GM13976 (cell line): ENCODE results near the gene MMAB.

Experiments
- DNase-seq: peaks from one replicate; pipeline ENCODE4 v3.0.0; 2012; ENCODE audit warnings: low spot score
- in situ Hi-C: fragments of 300-500 bp; cut with MboI; formaldehyde crosslinking; loops from one replicate; pipeline ENCODE4 v1.12.0; 2022; ENCODE audit warnings: low sequenced_read_pairs, mixed read lengths, inconsistent platforms; ENCODE audit not compliant: unreplicated experiment
- TF ChIP-seq, protein P1 (sequence below): IDR thresholded peaks from 2 replicates; pipeline ENCODE4 v1.5.1; 2012; ENCODE audit warnings: borderline replicate concordance, mild to moderate bottlenecking; ENCODE audit not compliant: insufficient read depth; ENCODE audit errors: extremely low read depth, missing control alignments, control extremely low read depth

MMAB gene

DNA sequence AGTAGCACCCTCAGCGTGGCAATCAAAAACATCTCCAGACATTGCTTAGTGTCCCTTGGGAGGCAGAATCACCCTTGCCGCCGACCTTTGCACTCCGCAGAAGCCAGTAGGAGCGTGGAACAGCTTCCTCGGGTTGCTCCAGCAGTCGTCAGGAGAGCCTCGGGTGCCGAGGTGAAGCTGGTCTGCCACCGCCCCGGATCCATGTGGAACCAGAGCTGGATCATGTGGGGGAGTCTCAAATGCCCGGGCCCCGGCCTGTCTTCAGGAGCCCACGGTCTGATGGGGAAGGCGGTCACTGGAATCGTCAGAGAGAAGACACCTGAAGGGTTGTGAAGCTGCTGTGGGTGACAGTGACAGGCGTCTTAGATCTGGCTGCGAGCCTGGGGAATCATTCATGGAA, 14.6 kb upstream of the MMAB start:
- no peak for DNase-seq
- in situ Hi-C loops = no loop called here
- TF ChIP-seq, protein P1, sequence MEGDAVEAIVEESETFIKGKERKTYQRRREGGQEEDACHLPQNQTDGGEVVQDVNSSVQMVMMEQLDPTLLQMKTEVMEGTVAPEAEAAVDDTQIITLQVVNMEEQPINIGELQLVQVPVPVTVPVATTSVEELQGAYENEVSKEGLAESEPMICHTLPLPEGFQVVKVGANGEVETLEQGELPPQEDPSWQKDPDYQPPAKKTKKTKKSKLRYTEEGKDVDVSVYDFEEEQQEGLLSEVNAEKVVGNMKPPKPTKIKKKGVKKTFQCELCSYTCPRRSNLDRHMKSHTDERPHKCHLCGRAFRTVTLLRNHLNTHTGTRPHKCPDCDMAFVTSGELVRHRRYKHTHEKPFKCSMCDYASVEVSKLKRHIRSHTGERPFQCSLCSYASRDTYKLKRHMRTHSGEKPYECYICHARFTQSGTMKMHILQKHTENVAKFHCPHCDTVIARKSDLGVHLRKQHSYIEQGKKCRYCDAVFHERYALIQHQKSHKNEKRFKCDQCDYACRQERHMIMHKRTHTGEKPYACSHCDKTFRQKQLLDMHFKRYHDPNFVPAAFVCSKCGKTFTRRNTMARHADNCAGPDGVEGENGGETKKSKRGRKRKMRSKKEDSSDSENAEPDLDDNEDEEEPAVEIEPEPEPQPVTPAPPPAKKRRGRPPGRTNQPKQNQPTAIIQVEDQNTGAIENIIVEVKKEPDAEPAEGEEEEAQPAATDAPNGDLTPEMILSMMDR = no peak

DNA sequence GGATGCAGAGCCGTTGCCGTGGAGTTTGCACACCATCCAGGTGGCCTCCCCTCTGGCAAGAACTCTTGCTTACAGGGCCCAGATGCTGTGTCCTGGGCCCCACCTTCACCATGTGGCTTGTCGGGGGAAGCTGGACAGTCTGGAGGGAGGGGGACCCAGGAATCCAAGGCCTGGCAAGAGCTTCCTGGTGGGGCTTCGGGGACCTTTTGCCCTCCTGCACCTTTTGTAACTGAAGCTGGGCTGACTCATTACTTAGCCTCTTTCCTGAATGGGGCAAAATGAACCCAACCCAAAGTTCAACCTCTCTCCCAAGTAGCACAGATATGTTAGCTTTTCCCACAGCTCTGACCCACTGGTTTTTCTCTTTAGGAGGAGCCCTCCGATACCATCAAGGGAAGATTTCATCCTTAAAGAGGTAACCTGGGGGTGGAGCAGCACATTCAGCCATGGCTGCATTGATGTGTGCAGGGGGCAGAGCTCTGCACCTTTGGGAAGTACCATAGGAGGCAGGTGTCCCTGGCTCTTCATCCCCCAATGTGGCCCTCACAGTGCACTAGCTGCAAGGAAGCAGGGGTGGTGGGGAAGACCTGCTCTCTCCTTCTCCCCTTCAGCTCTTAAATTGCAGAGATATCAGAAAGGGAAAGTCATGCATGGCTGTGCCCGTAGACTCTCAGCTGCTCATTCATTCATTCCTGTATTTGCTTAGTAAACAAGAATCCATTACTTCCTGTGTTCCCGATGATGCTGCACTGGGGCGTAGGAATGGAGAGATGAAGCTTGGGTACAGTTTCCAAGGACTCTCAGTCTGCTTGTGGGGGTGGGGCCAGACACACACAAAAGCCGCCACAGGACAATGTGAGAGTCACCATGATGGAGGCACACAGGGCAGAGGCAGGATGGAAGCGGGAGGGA, 13.3 kb upstream of the MMAB start:
- TF ChIP-seq, protein P1 = no peak
- in situ Hi-C loops = no loop called here
- DNase-seq = no peak

DNA sequence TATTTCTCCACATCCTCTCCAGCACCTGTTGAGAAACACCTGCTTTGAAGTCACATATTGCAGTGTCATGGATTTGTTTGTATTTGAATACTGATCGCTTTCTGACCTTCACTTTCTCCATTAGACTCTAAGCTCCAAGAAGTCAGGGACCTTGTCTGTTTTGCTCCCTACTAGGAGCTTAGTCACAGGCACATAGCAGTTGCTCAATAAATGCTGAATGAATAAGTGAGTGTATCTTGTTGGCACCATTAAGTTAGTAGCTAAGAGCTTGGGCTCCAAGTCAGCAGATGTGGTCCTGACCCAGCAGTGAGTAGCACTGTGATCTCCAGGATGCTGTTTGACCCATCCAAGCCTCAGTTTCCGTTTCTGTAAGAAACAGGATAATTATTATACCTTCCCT, 10.4 kb upstream of the MMAB start:
- in situ Hi-C loops = no loop called here
- DNase-seq = no peak
- TF ChIP-seq, protein P1 = no peak

DNA sequence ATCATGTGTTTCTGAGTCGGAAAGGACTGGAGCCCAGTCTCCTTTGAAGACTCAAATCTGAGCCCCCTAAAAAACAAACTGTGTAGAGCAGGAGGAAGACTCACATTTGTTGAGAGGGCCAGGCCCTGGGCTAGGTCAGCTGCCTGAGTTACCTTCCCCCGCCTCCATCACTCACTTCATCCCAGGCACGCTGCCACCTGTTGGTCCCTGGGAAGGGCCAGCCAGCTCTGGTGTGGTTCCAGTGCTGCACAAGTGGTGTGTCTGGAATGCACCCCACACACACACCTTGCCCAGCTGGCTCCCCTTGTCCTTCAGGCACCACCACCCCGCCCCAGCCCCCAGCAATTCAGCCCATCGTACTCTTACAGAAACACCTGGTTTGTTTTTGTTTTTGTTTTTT, 9.3 kb upstream of the MMAB start:
- TF ChIP-seq, protein P1 = no peak
- in situ Hi-C loops = no loop called here
- DNase-seq = no peak

DNA sequence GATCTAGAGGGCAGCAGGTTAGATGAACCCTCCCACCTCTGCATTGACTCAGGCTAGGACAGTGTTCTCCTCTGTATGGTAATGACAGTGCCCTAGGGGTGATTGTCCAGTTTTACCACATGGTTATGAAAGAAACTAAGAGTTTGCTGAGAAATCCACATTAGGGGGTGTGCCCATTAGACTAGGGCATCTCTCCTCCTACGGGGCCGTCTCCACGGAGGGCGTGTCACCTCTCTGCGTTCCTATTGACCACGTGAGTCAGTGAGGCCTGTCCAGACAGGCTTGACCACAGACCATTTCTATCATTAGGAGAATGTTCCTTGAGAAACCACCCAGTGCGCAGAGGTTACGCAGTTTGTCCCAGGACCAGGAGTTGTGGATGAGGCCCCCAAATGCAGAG, 8.6 kb upstream of the MMAB start:
- TF ChIP-seq, protein P1 = no peak
- in situ Hi-C loops = no loop called here
- no peak for DNase-seq

DNA sequence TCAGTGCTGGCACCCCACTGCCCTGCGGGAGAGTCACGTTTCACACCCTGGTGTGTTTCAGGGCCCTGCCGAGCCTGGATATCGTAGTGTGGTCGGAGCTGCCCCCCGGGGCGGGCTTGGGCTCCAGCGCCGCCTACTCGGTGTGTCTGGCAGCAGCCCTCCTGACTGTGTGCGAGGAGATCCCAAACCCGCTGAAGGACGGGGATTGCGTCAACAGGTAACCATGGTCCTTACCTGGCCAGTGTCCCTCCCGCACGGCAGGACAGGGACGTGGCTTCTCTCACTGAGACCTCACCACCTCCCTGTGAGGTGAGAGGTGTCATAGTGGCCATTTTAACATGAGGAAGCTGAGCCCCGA, 8.0 kb upstream of the MMAB start:
- TF ChIP-seq, protein P1 = no peak
- in situ Hi-C loops = no loop called here
- DNase-seq = no peak
